Transverse colon (tissue), 4 donors: ENCODE results near the gene RSL1D1. TPM values are rescaled to one million over a fixed set of nuclear protein-coding genes. Genes with fewer than 3 reads are reported as not detected.

ENCODE experiments used
- DNase-seq: peaks from one replicate; pipeline ENCODE4 v3.0.0-alpha.2; 2019
- H3K27ac ChIP-seq, 4 donors: fragments of 200-600 bp; sonication (generic); 2 replicates each; pipeline ENCODE4 v1.5.1; 2016 to 2018; ENCODE audit warnings: inconsistent platforms in 4 of 4
- H3K27me3 ChIP-seq: fragments of 200-600 bp; sonication (generic); 2 replicates; pipeline ENCODE4 v1.5.1; 2017; ENCODE audit warnings: inconsistent platforms
- H3K36me3 ChIP-seq, 4 donors: fragments of 200-600 bp; sonication (generic); 2 replicates each; pipeline ENCODE4 v1.5.1; 2017 to 2019; ENCODE audit warnings: inconsistent platforms in 4 of 4
- H3K4me1 ChIP-seq, 4 donors: fragments of 200-600 bp; sonication (generic); 2 replicates each; pipeline ENCODE4 v1.5.1; 2017 to 2020; ENCODE audit warnings: inconsistent platforms in 4 of 4
- H3K4me3 ChIP-seq, 4 donors: fragments of 200-600 bp; sonication (generic); 1 replicate in 1 of 4; 2 replicates in 3 of 4; pipeline versions ENCODE4 v1.5.1 to v1.6.1; 2017 to 2019; ENCODE audit warnings: inconsistent platforms in 4 of 4
- H3K9me3 ChIP-seq, 2 donors: fragments of 200-600 bp; sonication (generic); 2 replicates each; pipeline ENCODE4 v1.5.1; 2017 to 2019; ENCODE audit warnings: inconsistent platforms in 2 of 2
- EP300 ChIP-seq: sonication (generic); formaldehyde crosslinking; IDR thresholded peaks from one replicate; pipeline ENCODE4 v1.6.1; 2017; ENCODE audit warnings: antibody characterized with exemption, low read depth
- POLR2A ChIP-seq: fragments of 450-650 bp; IDR thresholded peaks from one replicate; pipeline ENCODE4 v1.6.1; 2016; ENCODE audit warnings: antibody characterized with exemption, mild to moderate bottlenecking, moderate library complexity
- POLR2AphosphoS5 ChIP-seq, 3 donors: sonication (generic); formaldehyde crosslinking; IDR thresholded peaks; one replicate each; pipeline ENCODE4 v1.6.1; 2016; ENCODE audit warnings: antibody characterized with exemption in 3 of 3
- WGBS, 2 donors: methylation state at CpG; one replicate each; pipeline ENCODE4 v1.1.5; 2018; ENCODE audit warnings: low coverage in 1 of 2; 5-methylcytosine and 5-hydroxymethylcytosine counted together
- in situ Hi-C, 4 donors: fragments of 200-750 bp; cut with MboI; loops; one replicate each; pipeline versions ENCODE4 v1.15.0 to v1.15.1; 2017; ENCODE audit warnings: low sequenced_read_pairs in 3 of 4, low pct_ligation_motif_present in 1 of 4, low pct_unique_long_range_greater_than_20kb in 1 of 4
- intact Hi-C: fragments of 100-400 bp; cut with DNase I; formaldehyde crosslinking; loops from one replicate; pipeline ENCODE4 v1.15.1; 2023; ENCODE audit warnings: low total_unique reads
- total RNA-seq, 4 donors: library from RNA; depleted of rRNA; stranded (reverse); fragments of >200 nt; gene quantifications; one replicate each; pipeline ENCODE4 v1.1.0, GENCODE V29; 2016
- TF ChIP-seq, protein P1 (sequence below), 5 experiments: fragments of 200-600 bp in 3 of 5; fragments of 450-650 bp in 2 of 5; sonication (generic) in 3 of 5; IDR thresholded peaks; 1 replicate in 2 of 5; 2 replicates in 3 of 5; pipeline ENCODE4 v1.5.1; 2016 to 2017; ENCODE audit warnings: antibody characterized with exemption in 5 of 5, inconsistent platforms in 3 of 5, mild to moderate bottlenecking in 2 of 5, moderate library complexity in 1 of 5

Gene RSL1D1
- total RNA-seq, 4 donors from 2014 or later, result 41.5 to 120 (median 65.9) TPM

DNA sequence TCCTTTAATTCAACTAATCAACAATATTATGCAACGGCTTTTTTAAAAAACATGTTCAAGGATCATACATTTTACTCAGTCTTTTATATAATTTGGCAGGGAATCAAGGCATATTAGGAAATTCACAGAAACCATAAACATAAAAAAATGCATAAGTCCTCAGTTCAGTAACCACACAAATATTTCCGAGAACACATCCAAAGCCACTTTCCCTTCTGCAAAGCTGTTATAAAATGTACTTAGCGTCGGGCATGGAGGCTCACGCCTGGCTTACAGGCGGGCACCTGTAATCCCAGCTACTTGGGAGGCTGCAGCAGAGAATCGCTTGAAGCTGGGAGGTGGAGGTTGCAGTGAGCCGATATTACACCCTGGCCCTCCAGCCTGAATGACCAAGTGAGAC, 44.6 kb downstream of the RSL1D1 start:
- intact Hi-C loops, result no loop called here
- in situ Hi-C loops, result loop anchor here in 3 of 4 donors (25.0 kb wide), 3 partner anchors 269 to 419 kb away; a partner anchor contains a TSS
- 47 to 61% methylated on average over 8 of the region's 8 CpGs for WGBS, 2 donors
- no peak overlapping the region for H3K4me3 ChIP-seq
- no peaks in the 10 kb centered on the region for H3K36me3 ChIP-seq
- no peaks in the 10 kb centered on the region for H3K9me3 ChIP-seq
- H3K27me3 ChIP-seq, result no peaks in the 10 kb centered on the region
- no peaks in the 10 kb centered on the region for H3K4me1 ChIP-seq
- DNase-seq, result no peak
- TF ChIP-seq, protein P1, sequence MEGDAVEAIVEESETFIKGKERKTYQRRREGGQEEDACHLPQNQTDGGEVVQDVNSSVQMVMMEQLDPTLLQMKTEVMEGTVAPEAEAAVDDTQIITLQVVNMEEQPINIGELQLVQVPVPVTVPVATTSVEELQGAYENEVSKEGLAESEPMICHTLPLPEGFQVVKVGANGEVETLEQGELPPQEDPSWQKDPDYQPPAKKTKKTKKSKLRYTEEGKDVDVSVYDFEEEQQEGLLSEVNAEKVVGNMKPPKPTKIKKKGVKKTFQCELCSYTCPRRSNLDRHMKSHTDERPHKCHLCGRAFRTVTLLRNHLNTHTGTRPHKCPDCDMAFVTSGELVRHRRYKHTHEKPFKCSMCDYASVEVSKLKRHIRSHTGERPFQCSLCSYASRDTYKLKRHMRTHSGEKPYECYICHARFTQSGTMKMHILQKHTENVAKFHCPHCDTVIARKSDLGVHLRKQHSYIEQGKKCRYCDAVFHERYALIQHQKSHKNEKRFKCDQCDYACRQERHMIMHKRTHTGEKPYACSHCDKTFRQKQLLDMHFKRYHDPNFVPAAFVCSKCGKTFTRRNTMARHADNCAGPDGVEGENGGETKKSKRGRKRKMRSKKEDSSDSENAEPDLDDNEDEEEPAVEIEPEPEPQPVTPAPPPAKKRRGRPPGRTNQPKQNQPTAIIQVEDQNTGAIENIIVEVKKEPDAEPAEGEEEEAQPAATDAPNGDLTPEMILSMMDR (IDR thresholded peaks at IDR 0.05), result no peak
- TF ChIP-seq EP300 (no peak), POLR2A (no peak), POLR2AphosphoS5 (IDR thresholded peaks at IDR 0.05) (no peak)
- no peak overlapping the region for H3K27ac ChIP-seq

DNA sequence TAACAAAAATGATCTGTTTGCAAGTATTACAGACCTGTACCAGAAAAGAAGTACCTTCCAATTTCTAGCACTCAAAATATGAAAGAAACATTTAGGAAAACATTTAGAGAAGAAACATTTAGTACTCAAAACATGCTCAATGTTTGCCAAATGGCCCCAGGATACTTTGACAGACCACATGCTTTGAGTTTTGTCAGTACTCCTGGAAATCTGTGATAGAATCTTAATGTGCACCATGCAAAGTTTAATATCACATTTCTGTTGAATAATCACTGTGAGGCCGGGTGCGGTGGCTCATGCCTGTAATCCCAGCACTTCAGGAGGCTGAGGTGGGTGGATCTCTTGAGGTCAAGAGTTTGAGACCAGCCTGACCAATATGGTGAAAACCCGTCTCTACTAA, 45.8 kb downstream of the RSL1D1 start:
- no peak overlapping the region for H3K27ac ChIP-seq
- in situ Hi-C loops (loop anchor here in 3 of 4 donors (25.0 kb wide), 3 partner anchors 268 to 418 kb away; a partner anchor contains a TSS), intact Hi-C loops (no loop called here)
- H3K9me3 ChIP-seq, result no peaks in the 10 kb centered on the region
- 71 to 84% methylated on average over 1 to 3 of the region's 3 CpGs for WGBS, 2 donors
- no peak overlapping the region for H3K4me3 ChIP-seq
- TF ChIP-seq POLR2AphosphoS5 (IDR thresholded peaks at IDR 0.05) (no peak), EP300 (no peak), POLR2A (no peak)
- TF ChIP-seq, protein P1 (IDR thresholded peaks at IDR 0.05), result no peak
- no peaks in the 10 kb centered on the region for H3K36me3 ChIP-seq
- H3K27me3 ChIP-seq, result no peaks in the 10 kb centered on the region
- H3K4me1 ChIP-seq, result peaks cover 0 to under 1% (median 0%) of the 10 kb centered on the region in 4 donors
- no peak for DNase-seq

DNA sequence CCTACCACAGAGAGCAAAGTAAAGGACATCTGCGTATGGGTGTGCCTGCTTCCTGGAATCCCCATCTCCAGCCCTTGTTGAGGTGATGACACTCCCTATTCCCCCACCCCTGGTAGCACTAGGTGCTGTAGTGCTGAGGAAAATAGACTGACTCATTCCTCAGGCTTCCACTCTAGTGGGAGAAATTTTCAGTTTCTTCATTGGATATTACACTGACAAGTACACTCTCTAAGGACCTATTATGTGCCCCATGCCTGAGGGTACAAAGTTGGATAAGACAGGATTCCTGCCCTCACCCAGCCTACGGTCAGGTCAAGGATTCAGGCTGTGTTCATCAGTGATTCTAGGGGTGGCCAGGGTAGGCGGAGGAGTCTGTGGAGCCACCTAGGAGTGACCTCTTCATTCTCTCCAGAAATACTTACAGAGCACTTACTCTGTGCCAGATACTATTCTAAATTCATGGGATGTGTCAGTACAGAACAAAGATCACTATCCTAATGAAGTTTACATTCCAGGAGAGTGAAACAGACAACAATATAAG, 49.8 kb downstream of the RSL1D1 start:
- no peak for DNase-seq
- H3K4me1 ChIP-seq, result peaks cover 10 to 28% (median 18%) of the 10 kb centered on the region in 4 donors
- H3K27ac ChIP-seq, result no peak overlapping the region
- no peaks in the 10 kb centered on the region for H3K9me3 ChIP-seq
- intact Hi-C loops (no loop called here), in situ Hi-C loops (loop anchor here in 3 of 4 donors (25.0 kb wide), 3 partner anchors 264 to 414 kb away; a partner anchor contains a TSS)
- TF ChIP-seq POLR2A (no peak), POLR2AphosphoS5 (IDR thresholded peaks at IDR 0.05) (no peak), EP300 (no peak)
- TF ChIP-seq, protein P1 (IDR thresholded peaks at IDR 0.05), result no peak
- H3K4me3 ChIP-seq, result no peak overlapping the region
- whole genome bisulfite sequencing, 2 donors, result 78% methylated on average over 3 of the region's 3 CpGs; no CpG with 5 or more reads in 1 of the 2 donors
- H3K27me3 ChIP-seq, result no peaks in the 10 kb centered on the region
- H3K36me3 ChIP-seq, result no peaks in the 10 kb centered on the region

DNA sequence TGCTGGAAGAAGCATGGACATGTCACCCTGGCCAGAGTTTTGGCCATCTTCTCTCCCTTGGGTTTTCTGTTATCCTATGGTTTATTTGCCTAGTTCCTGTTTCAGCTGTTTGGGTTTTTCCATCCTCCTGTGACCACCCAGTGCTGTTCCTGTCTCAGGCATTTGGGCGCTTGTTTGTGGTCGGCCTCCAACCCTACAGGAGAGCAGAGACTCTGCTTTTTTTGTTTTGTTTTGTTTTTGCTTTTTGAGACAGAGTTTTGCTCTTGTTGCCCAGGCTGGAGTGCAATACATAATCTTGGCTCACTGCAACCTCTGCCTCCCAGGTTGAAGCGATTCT, 51.0 kb downstream of the RSL1D1 start:
- intact Hi-C loops, result no loop called here
- in situ Hi-C loops, result loop anchor here in 3 of 4 donors (25.0 kb wide), 3 partner anchors 263 to 413 kb away; a partner anchor contains a TSS
- WGBS, 2 donors, result 81 to 95% methylated on average over 3 of the region's 3 CpGs
- H3K4me3 ChIP-seq, result no peak overlapping the region
- no peaks in the 10 kb centered on the region for H3K9me3 ChIP-seq
- TF ChIP-seq POLR2A (no peak), POLR2AphosphoS5 (IDR thresholded peaks at IDR 0.05) (no peak), EP300 (no peak)
- TF ChIP-seq, protein P1 (IDR thresholded peaks at IDR 0.05), result no peak
- no peaks in the 10 kb centered on the region for H3K27me3 ChIP-seq
- H3K36me3 ChIP-seq, result no peaks in the 10 kb centered on the region
- no peak for DNase-seq
- peak overlapping the region in 3 of 4 donors; percentile 23 to 100 (median 95) for H3K27ac ChIP-seq
- peaks cover 10 to 36% (median 26%) of the 10 kb centered on the region in 4 donors for H3K4me1 ChIP-seq
